IPS DF 19.7 (cell line): ENCODE data around the gene KCNJ5.
A peak's percentile ranks its signal among the peaks of the same experiment; 100 is the strongest.

Source experiments
- DNase-seq: peaks from one replicate; pipeline ENCODE4 v3.0.0-alpha.2; 2013; ENCODE audit warnings: low read depth, low spot score

The KCNJ5 gene

DNA sequence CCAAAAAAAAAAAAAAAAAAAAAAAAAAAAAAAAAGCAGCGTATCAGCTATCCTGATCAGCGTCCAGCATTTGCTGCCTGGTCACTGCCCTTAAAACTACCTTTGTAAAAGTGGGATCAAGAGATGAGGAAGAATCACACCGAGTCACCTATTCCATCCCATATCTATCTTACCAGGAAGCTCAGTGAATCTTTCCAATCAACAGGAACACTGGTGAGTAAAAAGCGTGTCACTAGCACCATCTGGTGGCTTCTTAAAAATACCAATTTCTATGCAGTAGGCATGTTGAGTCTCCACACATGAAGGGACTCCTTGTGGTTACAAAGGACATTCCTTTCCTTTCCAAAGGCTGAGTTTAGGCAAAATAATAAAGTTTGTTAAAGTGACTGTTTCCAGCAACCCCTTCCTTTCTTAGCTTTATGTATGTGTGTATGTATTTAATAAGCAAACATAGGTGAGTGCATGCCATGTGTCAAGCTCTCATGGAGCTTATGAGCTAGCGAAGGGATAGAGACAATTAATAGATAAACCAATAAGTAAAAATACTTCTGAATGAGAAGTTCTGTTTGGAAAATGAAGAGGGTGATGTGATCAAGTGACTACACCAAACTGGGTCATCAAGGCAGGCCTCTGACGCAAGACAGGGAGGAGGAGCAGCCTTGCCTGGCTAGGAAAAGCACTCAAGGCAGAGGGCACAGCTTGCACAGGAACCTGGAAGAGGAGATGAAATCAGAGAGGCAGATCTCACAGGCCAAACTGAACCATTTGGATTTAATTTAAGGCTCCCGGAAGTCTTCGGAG is 65.4 kb downstream of the KCNJ5 start:
- peak; percentile 45 for DNase-seq

DNA sequence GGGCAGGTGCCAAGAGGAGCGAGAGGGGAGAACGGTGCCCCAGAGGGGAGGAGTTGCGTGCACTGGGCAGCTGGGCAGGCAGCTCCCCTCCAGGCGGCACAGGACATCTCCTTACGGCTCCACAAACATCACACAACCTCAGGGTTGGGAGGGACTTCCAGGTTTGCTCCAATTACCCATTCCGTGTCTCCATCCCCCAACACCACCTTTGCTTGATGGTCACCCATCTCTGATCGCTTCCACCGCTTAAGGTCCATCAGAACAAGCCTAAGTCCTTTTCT is 66.0 kb downstream of the KCNJ5 start:
- DNase-seq: no peak

DNA sequence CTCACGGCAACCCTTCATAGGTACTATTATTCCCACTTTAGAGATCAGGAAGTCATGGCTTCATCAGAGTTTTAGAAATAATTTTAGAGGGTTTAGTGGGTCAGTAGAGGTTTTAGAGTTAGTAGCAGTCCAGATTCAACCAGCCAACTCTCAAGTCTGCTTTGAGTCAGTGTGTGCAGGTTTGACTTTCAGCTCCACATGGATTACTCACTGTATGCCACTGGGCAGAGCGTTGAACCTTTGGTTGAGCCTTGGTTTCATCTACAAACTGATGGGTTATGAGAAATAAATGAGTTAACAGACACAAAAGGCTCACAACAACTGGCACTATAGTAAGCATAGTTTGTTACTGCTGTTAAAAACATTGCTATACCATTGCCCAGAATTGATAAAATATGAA is 70.5 kb downstream of the KCNJ5 start:
- DNase-seq: no peak

DNA sequence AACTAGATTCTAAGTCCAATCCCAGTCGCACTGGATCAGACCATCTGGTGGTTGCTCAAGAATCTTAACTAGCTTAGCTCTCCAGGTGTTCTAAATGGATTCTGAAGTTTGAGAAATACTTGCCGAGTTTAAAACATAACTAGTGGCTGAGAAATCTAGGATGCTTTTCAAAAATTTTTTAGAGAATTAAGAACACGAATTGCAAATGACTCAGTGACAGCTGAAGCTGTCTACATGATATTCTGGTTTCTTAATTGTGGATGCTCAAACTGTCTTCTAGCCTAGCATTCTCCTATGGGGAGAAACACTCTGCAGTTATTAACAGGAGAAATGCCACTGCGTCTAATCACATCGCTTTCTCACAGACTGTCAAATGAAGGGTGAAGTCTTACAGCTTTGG is 71.7 kb downstream of the KCNJ5 start:
- DNase-seq: no peak

DNA sequence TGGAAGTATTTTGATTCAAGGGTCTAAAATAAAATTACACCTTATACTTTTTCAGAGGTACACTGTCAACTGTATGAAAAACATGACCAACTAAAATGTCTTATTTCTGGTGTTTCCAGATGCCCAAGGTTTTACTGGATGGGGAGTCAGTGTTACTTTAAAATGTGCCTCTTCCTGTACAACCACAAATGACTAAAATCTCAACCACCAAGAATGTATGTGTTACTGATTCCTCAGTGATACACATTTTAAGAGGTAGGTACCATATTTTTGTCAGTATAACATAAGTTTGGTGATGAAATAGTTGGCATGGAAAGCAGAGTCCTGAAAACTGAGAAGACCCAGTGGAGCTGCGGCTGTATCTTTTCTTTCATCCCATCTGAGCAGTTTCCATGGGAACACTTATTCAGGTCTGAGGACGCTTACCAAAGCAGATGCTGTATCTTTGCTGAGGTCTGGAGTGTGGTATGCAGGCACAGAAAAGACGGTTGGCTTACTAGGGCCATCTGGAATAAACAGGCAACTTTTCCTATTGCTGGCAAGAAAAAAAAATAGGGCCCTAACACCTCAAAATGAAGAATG is 72.7 kb downstream of the KCNJ5 start:
- no peak for DNase-seq

DNA sequence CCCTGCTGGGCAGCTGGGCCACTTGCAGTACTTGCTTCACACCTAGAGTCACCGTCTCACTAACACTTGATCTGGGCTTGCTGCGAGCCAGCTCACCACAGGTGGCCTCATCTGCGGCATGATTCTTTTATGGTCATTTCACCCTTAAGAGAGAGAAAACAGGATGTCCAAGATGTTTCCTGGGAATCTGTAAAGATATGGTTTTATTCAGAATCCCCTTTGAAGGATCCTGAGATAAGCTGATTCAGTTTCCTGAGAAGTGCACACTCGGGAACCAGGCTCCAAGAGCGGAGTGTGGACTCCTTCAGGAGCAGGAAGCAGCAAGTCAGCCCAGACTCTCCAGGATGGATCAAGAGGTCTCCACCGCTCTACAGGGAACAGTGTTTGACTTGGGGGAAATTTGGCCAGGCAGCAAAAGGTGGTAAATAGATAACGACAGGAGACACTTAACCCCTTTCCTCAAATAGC is 73.3 kb downstream of the KCNJ5 start:
- DNase-seq: no peak

- no peak for DNase-seq
These were observed 74.3 kb downstream of the KCNJ5 start for GRCh38 chr11:128965485-128965884.

DNA sequence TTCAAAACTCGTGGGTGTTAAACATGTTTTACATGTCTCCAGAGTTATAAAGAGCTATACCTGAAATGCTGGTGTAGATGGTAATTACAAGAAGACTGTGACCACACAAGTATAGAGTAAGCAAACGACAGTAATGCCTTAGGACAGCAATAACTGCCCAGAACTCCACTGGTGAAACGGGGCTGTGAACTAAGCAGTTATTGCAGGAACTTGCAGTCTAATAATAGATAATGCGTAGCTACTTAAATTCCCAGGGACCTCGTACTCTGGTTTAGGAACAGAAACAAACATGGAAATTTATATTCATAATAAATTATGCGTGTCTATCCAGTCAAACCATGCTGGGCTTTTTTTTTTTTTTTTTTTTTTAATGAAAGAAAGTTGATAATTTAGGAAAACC is 76.4 kb downstream of the KCNJ5 start:
- no peak for DNase-seq

- no peak for DNase-seq
These were observed 77.8 kb downstream of the KCNJ5 start for GRCh38 chr11:128968916-128969315.
